Prostate gland (tissue), 2 donors: ENCODE results near the gene ZNF263.

Experiments used
- POLR2A ChIP-seq: fragments of 450-650 bp; IDR thresholded peaks from one replicate; pipeline ENCODE4 v1.6.1; 2016; ENCODE audit warnings: antibody characterized with exemption, mild to moderate bottlenecking
- POLR2AphosphoS5 ChIP-seq: sonication (generic); formaldehyde crosslinking; IDR thresholded peaks from one replicate; pipeline ENCODE4 v1.6.1; 2017; ENCODE audit warnings: antibody characterized with exemption
- TF ChIP-seq, protein P1 (sequence below), 4 experiments: fragments of 200-600 bp in 2 of 4; fragments of 450-650 bp in 2 of 4; sonication (generic) in 2 of 4; IDR thresholded peaks; 1 replicate in 3 of 4; 2 replicates in 1 of 4; pipeline ENCODE4 v1.5.1; 2016 to 2019; ENCODE audit warnings: antibody characterized with exemption in 4 of 4, mild to moderate bottlenecking in 2 of 4, moderate library complexity in 2 of 4

DNA sequence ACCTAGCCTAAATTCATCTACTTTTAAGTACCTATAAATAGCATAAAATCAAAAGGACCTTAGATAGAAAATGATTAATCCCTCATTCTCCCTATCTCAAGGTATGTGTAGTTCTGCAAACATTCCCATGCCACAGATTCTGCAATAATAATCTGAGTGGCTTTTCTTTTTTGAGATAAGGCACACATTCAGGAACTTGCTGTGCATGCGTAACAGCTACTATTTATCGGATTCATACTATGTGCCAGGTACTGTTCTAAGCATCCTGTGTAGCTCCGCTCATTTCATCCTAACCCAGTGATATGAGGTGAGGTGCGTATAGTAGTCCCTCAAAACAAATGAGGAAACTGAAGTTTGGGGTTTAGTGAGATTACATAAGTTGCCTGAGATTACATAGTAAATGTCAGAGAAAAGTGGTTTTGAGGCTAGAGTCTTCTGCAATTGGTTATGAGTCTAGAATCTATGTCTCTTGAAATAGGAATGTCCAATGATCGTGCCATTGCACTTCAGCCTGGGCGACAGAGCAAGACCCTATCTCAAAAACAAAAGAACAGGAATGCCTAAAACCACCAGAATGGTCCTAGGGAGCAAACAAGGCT lies 2.0 kb upstream of the ZNF263 start:
- TF ChIP-seq POLR2A (no peak), POLR2AphosphoS5 (no peak)
- TF ChIP-seq, protein P1, sequence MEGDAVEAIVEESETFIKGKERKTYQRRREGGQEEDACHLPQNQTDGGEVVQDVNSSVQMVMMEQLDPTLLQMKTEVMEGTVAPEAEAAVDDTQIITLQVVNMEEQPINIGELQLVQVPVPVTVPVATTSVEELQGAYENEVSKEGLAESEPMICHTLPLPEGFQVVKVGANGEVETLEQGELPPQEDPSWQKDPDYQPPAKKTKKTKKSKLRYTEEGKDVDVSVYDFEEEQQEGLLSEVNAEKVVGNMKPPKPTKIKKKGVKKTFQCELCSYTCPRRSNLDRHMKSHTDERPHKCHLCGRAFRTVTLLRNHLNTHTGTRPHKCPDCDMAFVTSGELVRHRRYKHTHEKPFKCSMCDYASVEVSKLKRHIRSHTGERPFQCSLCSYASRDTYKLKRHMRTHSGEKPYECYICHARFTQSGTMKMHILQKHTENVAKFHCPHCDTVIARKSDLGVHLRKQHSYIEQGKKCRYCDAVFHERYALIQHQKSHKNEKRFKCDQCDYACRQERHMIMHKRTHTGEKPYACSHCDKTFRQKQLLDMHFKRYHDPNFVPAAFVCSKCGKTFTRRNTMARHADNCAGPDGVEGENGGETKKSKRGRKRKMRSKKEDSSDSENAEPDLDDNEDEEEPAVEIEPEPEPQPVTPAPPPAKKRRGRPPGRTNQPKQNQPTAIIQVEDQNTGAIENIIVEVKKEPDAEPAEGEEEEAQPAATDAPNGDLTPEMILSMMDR (IDR thresholded peaks at IDR 0.05): no peak
